ENCODE data around the gene ZFP3.
"Not testable (repeated sequence)": the region's sequence is repeated elsewhere in the genome, so short reads cannot be mapped to it uniquely, and the experiment has no call there.

ZFP3 gene

DNA sequence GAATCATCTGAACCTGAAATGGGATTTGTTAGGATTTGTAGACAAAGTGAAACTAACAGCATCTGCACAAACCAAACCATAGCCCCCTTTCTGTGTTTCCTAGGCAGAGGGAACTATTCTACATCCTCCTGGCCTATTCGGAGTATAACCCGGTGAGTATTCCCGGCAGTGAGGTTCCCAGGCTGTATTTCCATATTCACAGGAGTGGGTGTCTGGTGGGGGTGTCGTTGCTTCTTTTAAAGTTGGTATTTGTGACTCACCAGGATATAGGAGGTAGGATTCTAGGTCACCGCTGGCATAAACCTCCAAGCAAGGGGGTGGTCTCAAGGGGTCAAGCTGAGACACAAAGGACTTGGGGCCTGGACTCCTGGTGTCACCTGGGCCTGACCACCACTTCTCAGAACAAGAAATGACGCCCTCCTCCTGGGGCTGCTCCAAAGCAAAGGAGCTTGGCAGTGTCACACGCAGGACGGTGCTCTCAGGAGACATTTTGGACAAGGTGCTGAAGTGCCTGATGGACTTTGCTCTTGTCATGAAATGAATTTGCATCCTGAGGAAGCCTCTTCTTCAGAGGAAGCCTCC lies 57.0 kb downstream of the ZFP3 start:
- not testable (repeated sequence) for H3K27me3 ChIP-seq (ENCODE audit: insufficient read depth, insufficient read length); DNase-seq (ENCODE audit: low read depth, low spot score); H3K36me3 ChIP-seq (ENCODE audit: insufficient read depth, insufficient read length, low read length); H3K4me1 ChIP-seq (ENCODE audit: insufficient read depth, insufficient read length); H3K9ac ChIP-seq (ENCODE audit: insufficient read length, low read depth); H3K4me3 ChIP-seq (ENCODE audit: insufficient read length, low read depth); H3K9me3 ChIP-seq (ENCODE audit: insufficient read depth, low read length)

DNA sequence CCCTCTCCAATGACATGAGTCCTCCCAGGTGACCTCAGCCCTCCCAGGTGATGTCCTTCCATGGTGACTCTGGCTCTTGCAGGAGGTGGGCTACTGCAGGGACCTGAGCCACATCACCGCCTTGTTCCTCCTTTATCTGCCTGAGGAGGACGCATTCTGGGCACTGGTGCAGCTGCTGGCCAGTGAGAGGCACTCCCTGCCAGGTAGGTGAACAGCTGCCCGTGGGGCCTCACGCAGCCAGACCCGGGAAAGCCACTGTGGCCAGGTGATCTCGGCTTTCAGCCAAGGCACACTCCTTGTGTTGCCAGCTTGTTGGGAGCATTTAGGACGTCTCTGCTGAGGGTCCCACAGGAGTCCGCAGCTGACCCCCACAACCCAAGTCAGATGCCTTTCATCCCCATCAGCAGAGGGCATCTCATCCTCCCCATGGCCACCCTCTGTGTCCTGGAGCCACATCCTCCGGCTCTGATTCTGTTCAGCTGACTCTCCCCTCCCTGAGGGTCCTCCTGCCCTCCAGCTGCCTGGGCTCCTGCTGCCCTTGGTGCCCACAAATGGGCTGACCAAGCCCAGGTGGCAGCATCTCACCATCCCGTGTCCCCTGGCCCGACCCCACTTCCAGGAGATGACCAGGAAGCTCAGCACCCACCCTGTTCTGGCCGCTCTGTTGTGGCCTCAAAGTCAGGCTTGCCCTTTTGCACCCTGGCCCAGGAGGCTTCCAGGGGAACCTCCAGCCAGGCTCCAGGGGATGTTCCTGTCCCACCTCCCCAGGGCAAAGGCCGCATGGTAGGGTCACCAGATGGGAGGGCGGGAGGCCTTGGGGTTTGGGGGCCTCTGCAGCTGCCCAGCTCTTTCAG lies 57.7 kb downstream of the ZFP3 start:
- no peak for DNase-seq (ENCODE audit: low read depth, low spot score)
- Histone ChIP-seq H3K4me3 (ENCODE audit: insufficient read length, low read depth) (no peak overlapping the region), H3K4me1 (ENCODE audit: insufficient read depth, insufficient read length) (no peaks in the 10 kb centered on the region), H3K27me3 (ENCODE audit: insufficient read depth, insufficient read length) (no peaks in the 10 kb centered on the region), H3K36me3 (ENCODE audit: insufficient read depth, insufficient read length, low read length) (no peaks in the 10 kb centered on the region), H3K9ac (ENCODE audit: insufficient read length, low read depth) (no peak overlapping the region), H3K9me3 (ENCODE audit: insufficient read depth, low read length) (no peaks in the 10 kb centered on the region)
- TF ChIP-seq YY1 (IDR thresholded peaks at IDR 0.05; ENCODE audit: insufficient read depth, insufficient read length) (no peak), SUZ12 (IDR thresholded peaks at IDR 0.05; ENCODE audit: extremely low read depth, insufficient read depth, insufficient read length) (no peak), ZNF274 (IDR thresholded peaks at IDR 0.05; ENCODE audit: low read depth, low read length) (no peak)

DNA sequence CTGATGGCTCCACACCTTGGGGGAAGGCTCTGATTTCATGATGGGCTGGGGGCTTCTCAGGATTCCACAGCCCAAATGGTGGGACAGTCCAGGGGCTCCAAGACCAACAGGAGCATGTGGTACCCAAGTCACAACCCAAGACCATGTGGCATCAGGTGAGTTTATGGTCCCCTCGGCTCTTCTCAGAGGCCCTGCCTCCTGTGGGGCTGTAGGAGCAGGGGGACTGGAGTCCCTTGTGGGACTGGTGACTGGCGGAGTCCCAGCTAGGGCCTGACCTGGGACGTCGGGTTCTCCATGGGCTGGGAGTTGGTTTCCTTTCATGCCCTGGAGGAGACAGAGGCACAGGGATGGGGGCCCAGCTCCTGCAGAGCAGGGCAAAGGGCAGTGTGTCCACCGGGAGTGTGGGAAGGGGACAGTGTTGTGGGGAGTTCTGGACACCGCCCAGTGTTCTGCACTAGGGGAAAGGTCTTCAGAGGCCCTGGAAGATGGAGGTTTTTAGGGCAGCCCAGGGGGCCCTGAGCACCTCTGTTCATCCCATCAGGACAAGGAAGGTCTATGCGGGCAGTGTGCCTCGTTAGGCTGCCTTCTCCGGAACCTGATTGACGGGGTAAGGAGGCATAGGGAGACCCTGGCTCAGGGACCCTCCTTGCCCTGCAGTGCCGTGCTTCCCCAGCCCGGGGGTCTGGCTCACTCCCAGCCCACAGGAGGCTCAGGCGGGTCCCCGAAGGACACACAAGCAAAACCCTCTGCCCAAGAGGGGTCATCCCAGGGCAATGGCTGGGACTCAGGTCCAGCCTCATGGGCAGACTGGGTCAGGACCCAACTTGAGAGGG lies 58.5 kb downstream of the ZFP3 start:
- H3K9me3 ChIP-seq (ENCODE audit: insufficient read depth, low read length); H3K4me1 ChIP-seq (ENCODE audit: insufficient read depth, insufficient read length); H3K36me3 ChIP-seq (ENCODE audit: insufficient read depth, insufficient read length, low read length); DNase-seq (ENCODE audit: low read depth, low spot score); H3K4me3 ChIP-seq (ENCODE audit: insufficient read length, low read depth); H3K27me3 ChIP-seq (ENCODE audit: insufficient read depth, insufficient read length); H3K9ac ChIP-seq (ENCODE audit: insufficient read length, low read depth): not testable (repeated sequence)

DNA sequence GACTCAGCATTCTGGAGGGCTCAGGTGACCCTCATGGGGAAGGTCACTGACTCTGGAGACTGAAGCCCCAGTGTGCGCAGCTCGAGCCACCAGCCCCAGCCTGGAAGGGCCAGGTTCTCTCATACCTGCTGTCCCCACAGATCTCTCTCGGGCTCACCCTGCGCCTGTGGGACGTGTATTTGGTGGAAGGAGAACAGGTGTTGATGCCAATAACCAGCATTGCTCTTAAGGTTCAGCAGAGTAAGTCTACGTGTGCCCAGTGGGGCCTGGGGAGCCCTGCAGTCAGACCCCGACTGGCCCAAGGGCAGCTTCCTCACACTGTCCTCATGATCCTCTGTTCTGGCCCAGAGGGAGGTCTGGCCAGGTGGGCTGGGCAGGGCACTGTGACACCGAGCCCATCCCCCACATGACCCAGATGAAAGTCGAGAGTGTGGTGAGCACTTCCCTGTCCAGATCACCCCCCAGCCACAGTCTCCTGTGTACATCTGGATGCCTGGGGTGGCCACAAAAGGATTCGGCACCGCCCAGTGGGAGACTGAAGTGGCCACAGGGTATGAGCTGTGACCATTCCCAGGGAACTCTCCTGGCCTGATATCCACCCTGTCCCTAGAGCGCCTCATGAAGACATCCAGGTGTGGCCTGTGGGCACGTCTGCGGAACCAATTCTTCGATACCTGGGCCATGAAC lies 59.4 kb downstream of the ZFP3 start:
- H3K4me1 ChIP-seq (ENCODE audit: insufficient read depth, insufficient read length); DNase-seq (ENCODE audit: low read depth, low spot score); H3K9me3 ChIP-seq (ENCODE audit: insufficient read depth, low read length); H3K9ac ChIP-seq (ENCODE audit: insufficient read length, low read depth); H3K36me3 ChIP-seq (ENCODE audit: insufficient read depth, insufficient read length, low read length); H3K4me3 ChIP-seq (ENCODE audit: insufficient read length, low read depth); H3K27me3 ChIP-seq (ENCODE audit: insufficient read depth, insufficient read length): not testable (repeated sequence)

DNA sequence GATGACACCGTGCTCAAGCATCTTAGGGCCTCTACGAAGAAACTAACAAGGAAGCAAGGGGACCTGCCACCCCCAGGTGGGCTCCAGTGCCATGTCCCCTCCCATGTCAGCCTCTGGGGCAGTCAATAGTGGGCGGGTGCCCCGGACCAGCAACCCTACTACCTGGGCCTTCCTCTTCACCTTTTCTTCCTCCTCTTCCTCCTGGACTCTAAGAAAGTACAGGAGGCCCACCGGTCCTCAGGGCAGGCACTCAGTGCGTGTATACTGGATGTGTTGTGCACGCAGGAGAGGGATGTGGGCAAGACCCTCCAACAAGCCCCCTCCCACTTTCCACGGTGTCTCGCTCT lies 59.9 kb downstream of the ZFP3 start:
- not testable (repeated sequence) for H3K9ac ChIP-seq (ENCODE audit: insufficient read length, low read depth); H3K36me3 ChIP-seq (ENCODE audit: insufficient read depth, insufficient read length, low read length); H3K4me3 ChIP-seq (ENCODE audit: insufficient read length, low read depth); H3K4me1 ChIP-seq (ENCODE audit: insufficient read depth, insufficient read length); H3K27me3 ChIP-seq (ENCODE audit: insufficient read depth, insufficient read length); H3K9me3 ChIP-seq (ENCODE audit: insufficient read depth, low read length); DNase-seq (ENCODE audit: low read depth, low spot score)

DNA sequence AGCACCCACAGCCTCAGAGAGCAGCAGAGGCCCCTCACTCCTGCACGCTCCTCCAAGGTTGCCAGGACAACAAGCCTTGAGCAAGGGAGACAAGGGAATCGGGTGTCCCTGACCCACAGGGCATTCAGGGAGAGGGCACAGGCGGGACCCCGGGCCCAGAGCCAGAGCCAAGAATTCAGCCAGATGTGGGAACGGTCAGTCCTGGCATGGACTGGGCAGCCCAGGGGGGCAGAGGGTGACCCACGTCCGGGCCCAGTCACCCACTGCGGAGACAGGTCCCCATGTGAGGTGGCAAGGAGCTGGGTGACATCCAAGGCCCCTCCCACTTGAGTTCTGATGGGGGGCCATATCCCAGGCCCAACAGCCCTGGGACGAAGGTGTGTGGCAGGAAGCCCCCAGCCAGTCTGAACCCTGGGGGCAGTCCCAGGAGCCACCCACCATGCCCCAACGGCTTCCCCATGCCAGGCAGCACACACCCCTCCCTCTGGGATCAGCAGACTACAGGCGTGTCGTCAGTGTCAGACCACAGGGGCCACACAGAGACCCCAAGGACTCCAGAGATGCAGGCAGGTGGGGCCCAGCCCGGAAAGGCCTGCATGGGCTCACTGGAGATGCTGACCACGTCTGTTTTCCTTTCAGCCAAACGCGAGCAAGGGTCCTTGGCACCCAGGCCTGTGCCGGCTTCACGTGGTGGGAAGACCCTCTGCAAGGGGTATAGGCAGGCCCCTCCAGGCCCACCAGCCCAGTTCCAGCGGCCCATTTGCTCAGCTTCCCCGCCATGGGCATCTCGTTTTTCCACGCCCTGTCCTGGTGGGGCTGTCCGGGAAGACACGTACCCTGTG lies 60.6 kb downstream of the ZFP3 start:
- no peaks in the 10 kb centered on the region for H3K9me3 ChIP-seq (ENCODE audit: insufficient read depth, low read length)
- H3K9ac ChIP-seq (ENCODE audit: insufficient read length, low read depth): no peak overlapping the region
- H3K36me3 ChIP-seq (ENCODE audit: insufficient read depth, insufficient read length, low read length): no peaks in the 10 kb centered on the region
- DNase-seq (ENCODE audit: low read depth, low spot score): no peak
- H3K4me3 ChIP-seq (ENCODE audit: insufficient read length, low read depth): no peak overlapping the region
- H3K4me1 ChIP-seq (ENCODE audit: insufficient read depth, insufficient read length): no peaks in the 10 kb centered on the region
- TF ChIP-seq SUZ12 (IDR thresholded peaks at IDR 0.05; ENCODE audit: extremely low read depth, insufficient read depth, insufficient read length) (no peak), YY1 (IDR thresholded peaks at IDR 0.05; ENCODE audit: insufficient read depth, insufficient read length) (no peak), ZNF274 (IDR thresholded peaks at IDR 0.05; ENCODE audit: low read depth, low read length) (no peak)
- H3K27me3 ChIP-seq (ENCODE audit: insufficient read depth, insufficient read length): no peaks in the 10 kb centered on the region

DNA sequence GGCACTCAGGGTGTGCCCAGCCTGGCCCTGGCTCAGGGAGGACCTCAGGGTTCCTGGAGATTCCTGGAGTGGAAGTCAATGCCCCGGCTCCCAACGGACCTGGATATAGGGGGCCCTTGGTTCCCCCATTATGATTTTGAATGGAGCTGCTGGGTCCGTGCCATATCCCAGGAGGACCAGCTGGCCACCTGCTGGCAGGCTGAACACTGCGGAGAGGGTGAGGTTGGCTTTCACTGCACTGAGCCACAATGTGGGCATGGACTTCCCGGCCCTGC lies 61.1 kb downstream of the ZFP3 start:
- H3K9ac ChIP-seq (ENCODE audit: insufficient read length, low read depth): no peak overlapping the region
- DNase-seq (ENCODE audit: low read depth, low spot score): no peak
- H3K4me1 ChIP-seq (ENCODE audit: insufficient read depth, insufficient read length): no peaks in the 10 kb centered on the region
- no peaks in the 10 kb centered on the region for H3K36me3 ChIP-seq (ENCODE audit: insufficient read depth, insufficient read length, low read length)
- H3K9me3 ChIP-seq (ENCODE audit: insufficient read depth, low read length): no peaks in the 10 kb centered on the region
- TF ChIP-seq ZNF274 (IDR thresholded peaks at IDR 0.05; ENCODE audit: low read depth, low read length): no peak
- TF ChIP-seq SUZ12 (IDR thresholded peaks at IDR 0.05; ENCODE audit: extremely low read depth, insufficient read depth, insufficient read length): no peak
- no peak for TF ChIP-seq YY1 (IDR thresholded peaks at IDR 0.05; ENCODE audit: insufficient read depth, insufficient read length)
- no peak overlapping the region for H3K4me3 ChIP-seq (ENCODE audit: insufficient read length, low read depth)
- H3K27me3 ChIP-seq (ENCODE audit: insufficient read depth, insufficient read length): no peaks in the 10 kb centered on the region

DNA sequence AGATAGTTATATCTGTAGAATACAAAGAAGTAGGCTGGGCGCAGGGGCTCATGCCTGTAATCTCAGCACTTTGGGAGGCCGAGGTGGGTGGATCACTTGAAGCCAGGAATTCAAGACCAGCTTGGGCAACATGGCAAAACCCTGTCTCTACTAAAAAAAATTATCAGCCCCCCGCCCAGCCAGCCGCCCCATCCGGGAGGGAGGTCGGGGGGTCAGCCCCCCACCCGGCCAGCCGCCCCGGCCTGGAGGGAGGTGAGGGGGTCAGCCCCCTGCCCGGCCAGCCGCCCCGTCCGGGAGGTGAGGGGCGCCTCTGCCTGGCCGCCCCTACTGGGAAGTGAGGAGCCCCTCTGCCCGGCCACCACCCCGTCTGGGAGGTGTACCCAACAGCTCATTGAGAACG lies 64.6 kb downstream of the ZFP3 start:
- H3K36me3 ChIP-seq (ENCODE audit: insufficient read depth, insufficient read length, low read length); H3K9me3 ChIP-seq (ENCODE audit: insufficient read depth, low read length); DNase-seq (ENCODE audit: low read depth, low spot score); H3K4me1 ChIP-seq (ENCODE audit: insufficient read depth, insufficient read length); H3K4me3 ChIP-seq (ENCODE audit: insufficient read length, low read depth); H3K27me3 ChIP-seq (ENCODE audit: insufficient read depth, insufficient read length); H3K9ac ChIP-seq (ENCODE audit: insufficient read length, low read depth): not testable (repeated sequence)
